Small intestine (tissue), 7 donors: Measurements from ENCODE around the gene CLIC3. TPM values are rescaled to one million over a fixed set of nuclear protein-coding genes. Genes with fewer than 3 reads are reported as not detected.

ENCODE experiments used
- DNase-seq, 2 donors: peaks; one replicate each; pipeline versions ENCODE4 v3.0.0 to v3.0.0-alpha.2; 2013
- FAIRE-seq: peaks from 2 replicates; lab custom pipeline; 2012; peaks lifted over from hg19 to GRCh38; lab: Jason Lieb, UNC
- H3K27ac ChIP-seq, 3 donors: one replicate each; pipeline ENCODE4 v1.5.1; 2013; ENCODE audit warnings: low read length in 2 of 3, mild to moderate bottlenecking in 2 of 3, control low read depth in 1 of 3, inconsistent platforms in 1 of 3, low read depth in 1 of 3, moderate library complexity in 1 of 3
- H3K27me3 ChIP-seq, 3 donors: one replicate each; pipeline ENCODE4 v1.6.1; 2013; ENCODE audit warnings: low read length in 3 of 3, inconsistent platforms in 1 of 3; ENCODE audit not compliant: control insufficient read depth in 3 of 3, insufficient read depth in 3 of 3
- H3K36me3 ChIP-seq, 3 donors: one replicate each; pipeline ENCODE4 v1.6.1; 2013; ENCODE audit warnings: low read length in 3 of 3, inconsistent platforms in 1 of 3, low read depth in 1 of 3, mild to moderate bottlenecking in 1 of 3, moderate library complexity in 1 of 3; ENCODE audit not compliant: control insufficient read depth in 3 of 3, insufficient read depth in 2 of 3
- H3K4me1 ChIP-seq, 3 donors: one replicate each; pipeline ENCODE4 v1.6.1; 2013; ENCODE audit warnings: low read length in 2 of 3, inconsistent platforms in 1 of 3, low read depth in 1 of 3, mild to moderate bottlenecking in 1 of 3, moderate library complexity in 1 of 3; ENCODE audit not compliant: control insufficient read depth in 3 of 3, insufficient read depth in 2 of 3
- H3K4me3 ChIP-seq, 3 donors: one replicate each; pipeline ENCODE4 v1.5.1; 2013; ENCODE audit warnings: low read length in 3 of 3, control low read depth in 1 of 3, inconsistent platforms in 1 of 3, low read depth in 1 of 3, mild to moderate bottlenecking in 1 of 3, moderate library complexity in 1 of 3
- H3K9me3 ChIP-seq, 2 donors: one replicate each; pipeline ENCODE4 v1.6.1; 2013; ENCODE audit warnings: low read depth in 1 of 2, low read length in 1 of 2; ENCODE audit not compliant: control insufficient read depth in 2 of 2, insufficient read depth in 1 of 2
- WGBS, 3 donors: extraction: QIAGEN DNeasy Blood & Tissue Kit; methylation state at CpG; one replicate each; pipeline ENCODE4 v1.1.7; 2013; 5-methylcytosine and 5-hydroxymethylcytosine counted together
- polyA plus RNA-seq, 4 donors: library from polyadenylated mRNA; stranded (reverse) in 3 of 4; unstranded in 1 of 4; fragments of 200-250 nt in 3 of 4; fragments of 120-200 nt in 1 of 4; gene quantifications; one replicate each; pipeline versions ENCODE4 v1.2.1 to v1.2.3, GENCODE V29; 2013
- donor health status: healthy with polysubstance abuse.
- donor health status: control.
- donor health status: control.
- donor health status: Bipolar disorder and iron deficiency.
- donor health status: healthy.

CLIC3 gene
- polyA plus RNA-seq, 4 donors, result 0.81 to 6.2 (median 1.4) TPM; not detected in 1

DNA sequence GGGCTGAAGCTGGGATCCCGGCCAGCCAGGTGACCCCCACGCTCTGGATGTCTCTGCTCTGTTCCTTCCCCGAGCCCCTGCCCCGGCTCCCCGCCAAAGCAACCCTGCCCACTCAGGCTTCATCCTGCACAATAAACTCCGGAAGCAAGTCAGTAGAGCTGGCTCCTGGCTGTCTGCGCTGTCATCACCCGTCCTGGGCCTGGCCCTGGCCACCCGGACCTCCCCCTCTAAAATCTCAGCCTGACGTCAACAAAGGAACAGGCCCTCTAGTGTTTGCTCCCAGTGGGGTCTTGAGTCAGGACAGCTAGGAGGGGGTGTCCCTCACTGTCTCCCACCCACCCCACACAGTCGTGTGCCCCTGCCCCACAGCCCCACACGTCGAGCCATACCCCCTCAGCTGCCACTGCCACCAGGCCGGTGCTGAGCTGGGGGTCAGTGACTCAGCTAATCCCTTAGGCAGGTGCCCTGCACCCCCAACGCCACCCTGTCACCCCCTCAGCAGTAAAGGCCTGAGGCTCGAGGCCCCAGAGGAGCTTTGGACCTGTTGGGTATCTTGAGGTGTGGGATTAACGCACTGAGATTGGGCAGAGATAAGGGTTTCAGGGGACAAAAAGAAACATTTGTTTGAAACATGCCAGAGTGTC, 14.7 kb downstream of the CLIC3 start:
- Histone ChIP-seq H3K27me3 (peaks cover 3 to 39% (median 6%) of the 10 kb centered on the region in 3 donors), H3K9me3 (no peaks in the 10 kb centered on the region), H3K4me3 (no peak overlapping the region), H3K27ac (peak overlapping the region in 1 of 3 donors; percentile 45), H3K4me1 (peaks cover 0 to 5% (median 0%) of the 10 kb centered on the region in 3 donors), H3K36me3 (no peaks in the 10 kb centered on the region)
- no peak for FAIRE-seq
- 62 to 69% (median 64%) methylated on average over 17 of the region's 17 CpGs for WGBS, 3 donors
- DNase-seq, result no peak

DNA sequence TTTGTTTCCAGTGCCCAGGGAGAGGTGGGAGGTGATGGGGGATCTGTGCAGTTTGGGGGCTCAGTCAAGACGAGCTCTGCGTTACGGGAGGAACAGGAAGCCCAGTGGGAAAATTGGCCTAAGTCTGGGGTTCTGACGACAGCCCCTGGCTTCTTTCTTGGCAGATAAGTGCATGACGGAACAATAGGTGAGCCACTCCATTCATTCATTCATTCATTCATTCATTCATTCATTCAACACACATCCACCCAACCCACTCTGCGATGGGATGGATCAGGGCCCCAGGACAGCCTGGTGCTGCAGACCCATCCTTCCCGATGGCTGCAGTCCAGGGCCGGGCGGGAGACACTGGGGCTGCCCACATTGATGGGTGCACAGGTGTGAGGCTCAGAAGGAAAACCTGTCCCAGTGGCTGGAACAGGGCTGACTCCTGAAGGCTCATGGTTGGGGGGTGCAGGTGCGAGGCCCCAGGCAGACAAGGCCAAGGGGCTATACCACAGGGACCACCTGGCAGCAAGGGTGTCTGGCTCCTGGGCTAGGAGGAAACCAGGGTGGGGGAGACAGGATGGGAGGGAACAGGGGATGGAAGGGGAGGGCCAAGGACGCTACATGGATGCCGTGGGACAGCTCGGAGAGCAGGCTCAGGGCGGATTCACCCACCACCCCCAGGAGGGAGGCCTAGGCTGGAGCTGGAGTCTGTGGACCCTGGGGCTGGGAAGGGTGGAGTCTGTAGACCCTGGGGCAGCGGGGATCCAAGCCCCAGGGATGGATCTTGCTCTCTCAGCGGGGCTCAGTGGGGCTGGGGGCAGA, 15.5 kb downstream of the CLIC3 start:
- Histone ChIP-seq H3K4me3 (no peak overlapping the region), H3K9me3 (no peaks in the 10 kb centered on the region), H3K4me1 (peaks cover 0 to 5% (median 0%) of the 10 kb centered on the region in 3 donors), H3K27me3 (peaks cover 3 to 33% (median 6%) of the 10 kb centered on the region in 3 donors), H3K36me3 (no peaks in the 10 kb centered on the region), H3K27ac (peak overlapping the region in 1 of 3 donors; percentile 45)
- DNase-seq, result no peak
- WGBS, 3 donors, result 85 to 88% (median 87%) methylated on average over 16 of the region's 16 CpGs
- no peak for FAIRE-seq

DNA sequence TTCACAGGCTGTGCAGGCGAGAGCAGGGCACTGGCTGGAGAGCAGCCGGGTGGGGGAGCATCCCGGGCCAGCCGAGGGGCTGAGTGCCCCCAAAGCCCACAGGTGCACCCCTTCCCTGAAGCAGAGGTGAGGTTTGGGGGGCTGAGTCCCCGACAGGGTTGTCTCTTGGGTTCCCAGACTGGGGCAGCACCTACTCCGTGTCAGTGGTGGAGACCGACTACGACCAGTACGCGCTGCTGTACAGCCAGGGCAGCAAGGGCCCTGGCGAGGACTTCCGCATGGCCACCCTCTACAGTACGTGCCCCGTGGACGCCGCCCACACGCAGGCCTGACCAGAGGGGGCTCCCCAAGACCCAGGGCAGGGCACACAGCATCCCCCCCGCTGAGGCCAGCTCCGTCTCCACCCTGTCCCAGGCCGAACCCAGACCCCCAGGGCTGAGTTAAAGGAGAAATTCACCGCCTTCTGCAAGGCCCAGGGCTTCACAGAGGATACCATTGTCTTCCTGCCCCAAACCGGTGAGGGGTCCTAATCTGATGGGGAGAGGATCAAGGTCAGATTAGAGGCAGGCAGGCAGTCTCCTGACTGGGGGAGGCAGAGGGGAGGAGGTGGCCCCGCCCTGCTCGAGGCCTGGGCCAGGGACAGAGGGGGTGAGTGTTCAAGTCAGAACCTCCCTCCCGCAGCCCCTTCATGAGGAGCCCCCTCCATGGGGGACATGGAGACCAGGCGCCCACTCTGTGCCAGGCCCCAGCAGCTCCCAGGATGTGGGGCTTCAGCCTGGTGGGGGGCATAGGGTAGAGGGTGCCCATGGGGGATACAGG, 16.4 kb downstream of the CLIC3 start:
- WGBS, 3 donors, result 75 to 84% (median 82%) methylated on average over 25 to 26 of the region's 26 CpGs
- no peak for DNase-seq
- Histone ChIP-seq H3K36me3 (no peaks in the 10 kb centered on the region), H3K4me1 (peaks cover 0 to 3% (median 0%) of the 10 kb centered on the region in 3 donors), H3K27ac (no peak overlapping the region), H3K4me3 (no peak overlapping the region), H3K27me3 (peaks cover 0 to 24% (median 6%) of the 10 kb centered on the region in 3 donors), H3K9me3 (no peaks in the 10 kb centered on the region)
- no peak for FAIRE-seq

DNA sequence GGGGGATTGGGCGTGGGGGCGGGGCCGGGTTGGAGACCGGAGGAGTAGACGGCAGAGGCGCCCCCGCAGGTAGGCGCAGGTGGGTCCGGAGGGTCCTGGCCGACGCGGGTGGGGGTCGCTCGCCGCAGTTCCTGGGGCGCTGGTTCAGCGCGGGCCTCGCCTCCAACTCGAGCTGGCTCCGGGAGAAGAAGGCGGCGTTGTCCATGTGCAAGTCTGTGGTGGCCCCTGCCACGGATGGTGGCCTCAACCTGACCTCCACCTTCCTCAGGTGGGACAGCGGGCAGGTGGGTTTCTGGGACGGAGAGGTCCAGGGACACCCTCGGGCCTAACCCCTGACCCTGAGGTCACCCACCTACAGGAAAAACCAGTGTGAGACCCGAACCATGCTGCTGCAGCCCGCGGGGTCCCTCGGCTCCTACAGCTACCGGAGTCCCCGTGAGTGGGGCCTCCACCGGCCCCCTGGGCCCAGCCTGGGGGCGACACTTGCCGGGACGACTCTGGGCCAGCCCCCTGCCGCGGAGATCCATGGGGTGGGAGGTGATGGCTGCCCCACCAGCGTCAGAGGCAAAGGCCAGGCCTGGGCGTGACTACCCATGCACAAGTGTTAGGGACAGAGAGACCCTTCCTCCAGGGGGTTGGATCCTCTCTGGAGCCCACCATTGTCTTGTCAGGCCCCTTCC, 17.4 kb downstream of the CLIC3 start:
- DNase-seq (no peak), FAIRE-seq (no peak)
- no peak overlapping the region for H3K4me3 ChIP-seq
- H3K27me3 ChIP-seq, result peaks cover 0 to 14% (median 0%) of the 10 kb centered on the region in 3 donors
- no peaks in the 10 kb centered on the region for H3K36me3 ChIP-seq
- no peaks in the 10 kb centered on the region for H3K4me1 ChIP-seq
- no peak overlapping the region for H3K27ac ChIP-seq
- no peaks in the 10 kb centered on the region for H3K9me3 ChIP-seq
- 45 to 77% (median 53%) methylated on average over 21 to 41 of the region's 41 CpGs for WGBS, 3 donors

DNA sequence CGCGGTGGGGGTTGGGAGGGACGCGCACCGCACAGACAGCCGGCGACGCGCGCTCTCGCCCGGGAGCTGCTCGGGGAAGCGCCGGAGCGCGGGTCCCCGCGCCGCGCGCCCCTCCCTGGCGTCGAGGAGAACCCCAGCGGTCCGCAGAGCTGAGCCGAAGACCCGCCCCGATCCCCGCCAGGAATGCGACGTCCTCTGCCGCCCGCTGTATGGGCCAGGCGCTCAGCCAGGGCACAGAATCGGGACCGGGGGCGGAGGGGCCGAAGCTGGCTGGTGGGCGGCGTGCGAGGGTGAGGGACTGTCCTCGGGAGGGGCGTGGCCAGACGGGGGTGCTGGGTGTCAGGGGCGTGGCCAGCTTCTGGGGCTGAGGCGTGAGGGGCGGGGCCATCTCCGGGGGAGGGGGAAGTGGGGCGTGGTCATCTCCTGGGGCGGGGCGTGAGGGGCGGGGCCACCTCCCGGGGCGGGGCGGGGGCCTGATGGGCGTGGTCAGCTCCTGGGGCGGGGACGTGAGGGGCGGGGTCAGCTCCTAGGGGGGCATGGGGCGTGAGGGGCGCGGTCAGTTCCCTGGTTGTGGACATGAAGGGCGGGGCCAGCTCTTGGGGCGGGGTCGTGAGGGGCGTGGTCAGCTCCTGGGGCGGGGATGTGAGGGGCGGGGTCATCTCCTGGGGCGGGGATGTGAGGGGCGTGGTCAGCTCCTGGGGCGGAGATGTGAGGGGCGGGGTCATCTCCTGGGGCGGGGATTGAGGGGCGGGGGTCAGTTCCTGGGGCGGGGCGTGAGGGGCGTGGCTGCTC, 18.1 kb downstream of the CLIC3 start:
- no peak overlapping the region for H3K27ac ChIP-seq
- no peaks in the 10 kb centered on the region for H3K4me1 ChIP-seq
- DNase-seq, result peak; percentile 16 to 63
- H3K9me3 ChIP-seq, result no peaks in the 10 kb centered on the region
- peak overlapping the region; percentile 18 to 27 (median 19) for H3K4me3 ChIP-seq
- WGBS, 3 donors, result 3 to 5% (median 4%) methylated on average over 37 to 78 of the region's 78 CpGs
- no peak for FAIRE-seq
- H3K27me3 ChIP-seq, result peaks cover 0 to 11% (median 0%) of the 10 kb centered on the region in 3 donors
- no peaks in the 10 kb centered on the region for H3K36me3 ChIP-seq

DNA sequence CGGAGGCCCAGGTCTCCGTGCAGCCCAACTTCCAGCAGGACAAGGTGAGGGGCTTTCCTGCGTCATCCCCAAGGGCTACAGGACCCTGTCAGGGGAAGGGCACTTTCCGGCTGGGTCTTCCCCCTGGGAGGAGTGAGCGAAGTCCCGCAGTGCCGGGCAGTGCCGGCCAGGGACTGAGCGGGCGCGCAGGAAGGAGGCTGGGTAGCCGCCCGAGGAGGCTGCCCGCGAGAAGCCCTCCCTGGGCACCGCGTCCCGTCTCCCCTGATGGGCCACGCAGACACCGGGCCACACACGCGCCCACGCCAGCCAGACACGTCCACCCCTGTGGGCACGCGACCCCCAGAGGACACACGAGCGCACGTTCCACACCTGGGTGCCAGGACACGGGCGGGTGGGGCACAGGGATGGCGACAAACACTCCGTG, 18.7 kb downstream of the CLIC3 start:
- Histone ChIP-seq H3K27me3 (peaks cover 0 to 11% (median 0%) of the 10 kb centered on the region in 3 donors), H3K36me3 (no peaks in the 10 kb centered on the region), H3K27ac (no peak overlapping the region), H3K9me3 (no peaks in the 10 kb centered on the region), H3K4me3 (peak overlapping the region in 2 of 3 donors; percentile 16 to 18), H3K4me1 (no peaks in the 10 kb centered on the region)
- WGBS, 3 donors, result 9 to 28% (median 22%) methylated on average over 16 to 33 of the region's 33 CpGs
- DNase-seq (no peak), FAIRE-seq (no peak)

DNA sequence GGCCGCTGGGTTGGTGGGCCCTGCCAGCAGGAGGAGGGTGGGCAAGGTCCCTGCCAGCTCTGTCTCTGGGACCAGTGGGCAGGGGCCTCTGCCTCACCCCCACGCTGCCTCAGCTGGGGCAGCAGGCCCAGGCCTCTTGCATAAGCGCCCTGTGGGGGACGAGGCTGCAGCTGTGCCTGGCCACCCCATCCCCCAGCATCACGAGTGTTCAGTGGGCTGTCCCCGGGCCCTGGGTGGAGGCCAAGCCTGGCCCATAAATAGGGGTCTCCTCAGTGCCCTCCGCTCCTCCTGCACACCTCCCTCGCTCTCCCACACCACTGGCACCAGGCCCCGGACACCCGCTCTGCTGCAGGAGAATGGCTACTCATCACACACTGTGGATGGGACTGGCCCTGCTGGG, 19.1 kb downstream of the CLIC3 start, which contains the start of gene PTGDS:
Gene PTGDS (plus strand): TSS at position 282 of the 400 bp plus-strand sequence. CDS start 75 bp downstream, at position 357.
- no peak for FAIRE-seq
- Histone ChIP-seq H3K27ac (no peak within 1 kb of the TSS), H3K9me3 (no peaks in the 10 kb centered on the region), H3K4me3 (peak within 1 kb of the TSS; percentile 18 to 27 (median 19)), H3K27me3 (peaks cover 0 to 11% (median 0%) of the 10 kb centered on the region in 3 donors), H3K36me3 (no peaks in the 10 kb centered on the region), H3K4me1 (no peaks in the 10 kb centered on the region)
- WGBS, 3 donors, result 71 to 78% (median 72%) methylated on average over 8 to 10 of the region's 10 CpGs
- no peak for DNase-seq
